ENCODE data around the gene QKI.

Gene QKI

DNA sequence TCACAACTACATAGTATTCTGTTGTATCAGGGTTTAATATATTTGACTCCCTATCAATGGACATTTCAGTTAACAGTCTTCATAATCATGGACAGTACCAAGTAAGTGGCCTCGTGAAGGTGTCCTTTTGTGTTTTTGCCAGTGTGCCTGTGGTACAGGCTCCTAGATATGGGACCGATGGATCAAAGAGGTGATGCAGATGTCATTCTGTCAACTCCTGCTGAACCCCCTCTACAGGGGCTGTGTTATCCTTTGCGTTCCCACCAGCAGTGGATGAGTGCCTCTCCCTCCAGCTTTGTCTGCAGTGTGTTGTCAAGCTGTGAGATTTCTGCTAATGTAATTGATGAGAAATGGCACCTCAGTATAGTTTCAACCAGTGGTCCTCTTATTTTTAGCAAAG, 210.7 kb downstream of the QKI start:
- H3K4me3 ChIP-seq (ENCODE audit: low read depth, low read length) = no peak overlapping the region
- TF ChIP-seq, protein P1, sequence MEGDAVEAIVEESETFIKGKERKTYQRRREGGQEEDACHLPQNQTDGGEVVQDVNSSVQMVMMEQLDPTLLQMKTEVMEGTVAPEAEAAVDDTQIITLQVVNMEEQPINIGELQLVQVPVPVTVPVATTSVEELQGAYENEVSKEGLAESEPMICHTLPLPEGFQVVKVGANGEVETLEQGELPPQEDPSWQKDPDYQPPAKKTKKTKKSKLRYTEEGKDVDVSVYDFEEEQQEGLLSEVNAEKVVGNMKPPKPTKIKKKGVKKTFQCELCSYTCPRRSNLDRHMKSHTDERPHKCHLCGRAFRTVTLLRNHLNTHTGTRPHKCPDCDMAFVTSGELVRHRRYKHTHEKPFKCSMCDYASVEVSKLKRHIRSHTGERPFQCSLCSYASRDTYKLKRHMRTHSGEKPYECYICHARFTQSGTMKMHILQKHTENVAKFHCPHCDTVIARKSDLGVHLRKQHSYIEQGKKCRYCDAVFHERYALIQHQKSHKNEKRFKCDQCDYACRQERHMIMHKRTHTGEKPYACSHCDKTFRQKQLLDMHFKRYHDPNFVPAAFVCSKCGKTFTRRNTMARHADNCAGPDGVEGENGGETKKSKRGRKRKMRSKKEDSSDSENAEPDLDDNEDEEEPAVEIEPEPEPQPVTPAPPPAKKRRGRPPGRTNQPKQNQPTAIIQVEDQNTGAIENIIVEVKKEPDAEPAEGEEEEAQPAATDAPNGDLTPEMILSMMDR (IDR thresholded peaks at IDR 0.05; ENCODE audit: borderline replicate concordance, insufficient read depth, low read depth, low read length) = no peak

DNA sequence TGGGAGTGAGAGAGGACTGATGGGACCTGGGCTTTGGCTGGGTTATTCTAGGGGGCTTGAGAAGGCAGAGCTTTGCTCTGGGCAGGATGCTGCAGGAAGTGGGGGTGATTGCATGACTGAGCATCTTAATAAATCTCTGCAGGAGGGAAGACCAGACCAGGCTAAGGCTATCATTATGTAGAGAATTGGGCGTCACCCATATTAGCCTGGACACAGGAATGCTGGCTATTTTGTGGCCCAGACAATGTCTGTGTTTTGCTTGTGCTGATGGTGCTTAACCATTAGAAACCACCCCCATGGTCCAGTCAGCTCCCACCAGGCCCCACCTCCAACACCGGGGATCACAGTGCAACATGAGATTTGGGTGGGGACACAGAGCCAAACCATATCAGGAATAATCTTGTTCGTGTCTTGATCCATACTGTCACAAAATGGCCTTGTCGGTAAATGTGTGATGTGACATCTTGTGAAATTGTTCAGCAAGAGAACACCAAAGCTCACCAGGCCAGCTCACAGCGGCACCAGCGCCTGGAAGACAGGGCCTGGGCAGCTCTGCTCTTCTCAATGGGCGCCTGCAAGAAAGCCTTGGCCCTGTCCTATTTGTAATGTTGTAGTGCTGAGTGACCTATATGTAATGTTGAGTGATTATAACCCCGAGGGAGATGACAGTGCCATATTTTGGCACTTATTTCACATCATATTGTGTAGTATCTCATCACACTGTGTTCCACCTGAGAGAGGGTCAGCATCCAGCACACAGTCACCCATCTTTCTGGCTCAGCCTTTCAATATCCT, 211.8 kb downstream of the QKI start:
- TF ChIP-seq, protein P1 (IDR thresholded peaks at IDR 0.05; ENCODE audit: borderline replicate concordance, insufficient read depth, low read depth, low read length) = no peak
- H3K4me3 ChIP-seq (ENCODE audit: low read depth, low read length) = no peak overlapping the region

DNA sequence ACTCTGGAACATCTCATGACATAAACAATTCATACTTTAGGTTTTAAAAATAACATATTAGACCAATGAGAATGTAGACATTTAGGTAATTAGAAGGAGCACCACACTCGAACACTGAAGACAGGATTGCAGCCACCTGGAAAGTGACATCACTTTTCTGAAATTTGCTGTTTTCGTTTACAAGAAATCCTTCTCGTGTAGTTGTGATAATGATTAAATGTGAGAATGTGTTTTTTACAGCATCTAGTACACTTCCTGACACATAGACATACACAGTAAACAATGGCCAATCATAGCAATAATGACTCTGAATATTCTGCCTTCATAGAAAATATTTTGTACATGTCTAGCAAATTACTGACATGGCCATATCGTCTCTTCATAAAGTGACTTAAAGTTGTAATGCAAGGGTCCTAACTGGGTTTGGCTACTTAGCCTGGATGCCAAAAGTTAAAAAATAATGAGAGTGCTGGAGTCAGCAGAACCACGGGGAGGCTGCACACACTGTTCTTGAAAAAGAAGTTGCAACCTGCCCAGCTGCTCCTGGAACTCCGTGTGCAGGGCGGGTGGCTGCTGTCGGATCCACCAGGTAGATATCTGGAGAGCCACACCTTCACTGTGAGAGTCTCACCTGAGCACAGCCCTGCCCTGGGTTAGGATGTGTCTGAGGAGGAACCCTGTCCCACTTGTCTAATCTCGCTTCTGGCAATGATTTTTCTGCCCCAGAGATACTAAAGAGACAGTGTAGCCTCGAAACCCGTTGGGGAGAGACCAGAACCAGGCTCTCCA, 212.9 kb downstream of the QKI start:
- TF ChIP-seq, protein P1 (IDR thresholded peaks at IDR 0.05; ENCODE audit: borderline replicate concordance, insufficient read depth, low read depth, low read length) = no peak
- no peak overlapping the region for H3K4me3 ChIP-seq (ENCODE audit: low read depth, low read length)
